ENCODE measurements around the gene SPATC1L. TPM values are rescaled to one million over a fixed set of nuclear protein-coding genes. Genes with fewer than 3 reads are reported as not detected.

SPATC1L gene
- total RNA-seq, 1 donor from 2014 or later: 58.7 TPM

- H3K27me3 Mint-ChIP-seq (ENCODE audit: unreplicated experiment): peaks cover 7% of the 10 kb centered on the region
- peaks cover 8% of the 10 kb centered on the region for H3K4me1 Mint-ChIP-seq (ENCODE audit: low read depth, unreplicated experiment)
- TF ChIP-seq CTCF (IDR thresholded peaks at IDR 0.05; ENCODE audit: partially characterized antibody, unreplicated experiment): peak; percentile 69
- no peak overlapping the region for H3K27ac Mint-ChIP-seq (ENCODE audit: unreplicated experiment)
- H3K36me3 Mint-ChIP-seq (ENCODE audit: unreplicated experiment): no peaks in the 10 kb centered on the region
- peak; percentile 85 for DNase-seq
- no peak overlapping the region for H3K4me3 Mint-ChIP-seq (ENCODE audit: unreplicated experiment)
- H3K9me3 Mint-ChIP-seq (ENCODE audit: unreplicated experiment): peaks cover 17% of the 10 kb centered on the region
Measured at GRCh38 chr21:46153247-46154154, 30.8 kb downstream of the SPATC1L start.

GRCh38 chr21:46152927-46153246, 31.4 kb downstream of the SPATC1L start:
- Mint-ChIP-seq H3K9me3 (ENCODE audit: unreplicated experiment) (peaks cover 17% of the 10 kb centered on the region), H3K4me1 (ENCODE audit: low read depth, unreplicated experiment) (peaks cover 5% of the 10 kb centered on the region), H3K27ac (ENCODE audit: unreplicated experiment) (no peak overlapping the region), H3K27me3 (ENCODE audit: unreplicated experiment) (peaks cover 7% of the 10 kb centered on the region), H3K36me3 (ENCODE audit: unreplicated experiment) (no peaks in the 10 kb centered on the region), H3K4me3 (ENCODE audit: unreplicated experiment) (no peak overlapping the region)
- no peak for DNase-seq
- TF ChIP-seq CTCF (IDR thresholded peaks at IDR 0.05; ENCODE audit: partially characterized antibody, unreplicated experiment): no peak

- Mint-ChIP-seq H3K4me1 (ENCODE audit: low read depth, unreplicated experiment) (peaks cover 2% of the 10 kb centered on the region), H3K4me3 (ENCODE audit: unreplicated experiment) (no peak overlapping the region), H3K36me3 (ENCODE audit: unreplicated experiment) (no peaks in the 10 kb centered on the region), H3K27ac (ENCODE audit: unreplicated experiment) (peak overlapping the region; percentile 38), H3K27me3 (ENCODE audit: unreplicated experiment) (peaks cover 4% of the 10 kb centered on the region), H3K9me3 (ENCODE audit: unreplicated experiment) (peaks cover 17% of the 10 kb centered on the region)
- no peak for TF ChIP-seq CTCF (IDR thresholded peaks at IDR 0.05; ENCODE audit: partially characterized antibody, unreplicated experiment)
- DNase-seq: peak; percentile 19
Measured at GRCh38 chr21:46151989-46152926, 32.0 kb downstream of the SPATC1L start.

DNA sequence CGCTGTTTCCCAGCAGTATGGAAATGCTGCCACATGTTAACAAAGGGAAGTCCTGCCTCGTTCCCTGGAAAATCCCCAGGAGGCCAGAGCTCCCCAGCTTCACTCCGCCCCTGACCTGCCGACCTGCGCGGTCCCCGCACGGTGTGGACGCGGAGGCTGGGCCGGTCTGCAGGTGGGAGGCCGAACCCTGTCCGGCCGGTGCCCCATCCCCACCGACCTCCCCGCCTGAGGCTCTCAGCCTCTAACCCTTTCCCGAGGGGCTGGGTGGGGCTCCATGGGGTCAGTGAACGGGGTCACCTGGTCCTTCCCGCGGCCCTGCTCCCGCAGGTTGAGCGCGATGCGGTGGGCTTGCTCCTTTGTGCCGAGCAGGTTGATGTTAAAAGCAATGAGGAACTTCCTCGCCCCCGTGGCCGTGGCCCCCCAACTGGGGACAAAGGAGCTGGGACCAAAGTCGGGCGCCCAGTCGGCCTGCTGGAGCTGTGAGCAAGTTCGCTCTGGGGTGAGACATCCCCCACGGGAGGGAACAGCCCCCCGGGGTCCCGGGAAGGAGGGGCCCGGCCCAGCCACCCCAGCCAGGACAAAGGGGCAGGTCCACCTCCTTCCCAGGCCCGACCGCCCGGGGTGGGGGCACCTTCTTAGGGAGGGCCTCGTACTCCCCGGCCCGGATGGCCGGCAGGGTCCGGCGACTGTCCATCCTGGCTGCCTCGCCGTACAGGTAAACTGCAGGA, 32.8 kb downstream of the SPATC1L start:
- Mint-ChIP-seq H3K27me3 (ENCODE audit: unreplicated experiment) (peaks cover 4% of the 10 kb centered on the region), H3K9me3 (ENCODE audit: unreplicated experiment) (peaks cover 15% of the 10 kb centered on the region), H3K4me1 (ENCODE audit: low read depth, unreplicated experiment) (peaks cover 5% of the 10 kb centered on the region), H3K36me3 (ENCODE audit: unreplicated experiment) (no peaks in the 10 kb centered on the region), H3K27ac (ENCODE audit: unreplicated experiment) (no peak overlapping the region), H3K4me3 (ENCODE audit: unreplicated experiment) (no peak overlapping the region)
- no peak for TF ChIP-seq CTCF (IDR thresholded peaks at IDR 0.05; ENCODE audit: partially characterized antibody, unreplicated experiment)
- DNase-seq: peak; percentile 50

Data from glutamatergic neuron (in vitro differentiated cells).